GM11168 (cell line): ENCODE results near the gene STAT6.

Source experiments
- in situ Hi-C: fragments of 300-500 bp; cut with MboI; formaldehyde crosslinking; loops from one replicate; pipeline ENCODE4 v1.12.0; 2022; ENCODE audit warnings: low sequenced_read_pairs; ENCODE audit not compliant: unreplicated experiment

The STAT6 gene

GRCh38 chr12:57105011-57105753 lies 6.0 kb downstream of the STAT6 start:
- in situ Hi-C loops, result no loop called here

GRCh38 chr12:57104292-57104910 lies 6.8 kb downstream of the STAT6 start:
- in situ Hi-C loops, result no loop called here

- in situ Hi-C loops, result no loop called here
Measured at GRCh38 chr12:57103856-57104255, 7.3 kb downstream of the STAT6 start.

- in situ Hi-C loops, result no loop called here
Measured at GRCh38 chr12:57101892-57102695, 9.1 kb downstream of the STAT6 start.

GRCh38 chr12:57099766-57100165 lies 11.4 kb downstream of the STAT6 start:
- in situ Hi-C loops, result no loop called here

- in situ Hi-C loops, result no loop called here
Measured at GRCh38 chr12:57099047-57099714, 12.0 kb downstream of the STAT6 start.

- in situ Hi-C loops, result no loop called here
Measured at GRCh38 chr12:57098546-57098945, 12.6 kb downstream of the STAT6 start.

- in situ Hi-C loops, result no loop called here
Measured at GRCh38 chr12:57097554-57097835, 13.7 kb downstream of the STAT6 start.

GRCh38 chr12:57096748-57097553 lies 14.2 kb downstream of the STAT6 start:
- in situ Hi-C loops, result no loop called here

- in situ Hi-C loops, result no loop called here
Measured at GRCh38 chr12:57096099-57096572, 15.0 kb downstream of the STAT6 start.

GRCh38 chr12:57095440-57095839 lies 15.7 kb downstream of the STAT6 start:
- in situ Hi-C loops, result no loop called here

- in situ Hi-C loops, result no loop called here
Measured at GRCh38 chr12:57094208-57095160, 16.7 kb downstream of the STAT6 start.

- in situ Hi-C loops, result no loop called here
Measured at GRCh38 chr12:57093415-57094207, 17.6 kb downstream of the STAT6 start.

- in situ Hi-C loops, result no loop called here
Measured at GRCh38 chr12:57092876-57093414, 18.2 kb downstream of the STAT6 start.

- in situ Hi-C loops, result no loop called here
Measured at GRCh38 chr12:57092529-57092862, 18.7 kb downstream of the STAT6 start.

GRCh38 chr12:57091638-57092528 lies 19.3 kb downstream of the STAT6 start:
- in situ Hi-C loops, result no loop called here
